ENCODE results near the gene NMRK2. TPM values are rescaled to one million over a fixed set of nuclear protein-coding genes. Genes with fewer than 3 reads are reported as not detected.

The NMRK2 gene
- polyA plus RNA-seq, 3 donors: not detected

GRCh38 chr19:3983936-3984583 is 51.2 kb downstream of the NMRK2 start:
- H3K9me3 ChIP-seq (replicated peaks in 1 of 2; ENCODE audit: control insufficient read depth in 1 of 2, insufficient read depth in 1 of 2, low read length in 2 of 2): no peaks in the 10 kb centered on the region
- H3K4me1 ChIP-seq (ENCODE audit: control insufficient read depth in 1 of 2, insufficient read depth in 2 of 2, low read length in 2 of 2): peaks cover 35 to 44% of the 10 kb centered on the region in 2 donors
- intact Hi-C loops (cut with micrococcal nuclease): loop anchor here in 1 of 2 donors (2.0 kb wide), 1 partner anchor 13 kb away; the partner anchor contains the start of gene DAPK3
- H3K36me3 Mint-ChIP-seq: peaks cover 49 to 53% of the 10 kb centered on the region in 2 donors
- TF ChIP-seq CTCF (IDR thresholded peaks at IDR 0.05): no peak
- no peak overlapping the region for H2AFZ ChIP-seq (ENCODE audit: insufficient read depth, low read depth, low read length, poor library complexity, severe bottlenecking)
- peak overlapping the region; percentile 92 for H3K9ac ChIP-seq (ENCODE audit: insufficient read depth, low read length, poor library complexity, severe bottlenecking)
- peaks cover 63% of the 10 kb centered on the region for H3K79me2 ChIP-seq (ENCODE audit: insufficient read depth, low read length)
- no peaks in the 10 kb centered on the region for H3K27me3 Mint-ChIP-seq (ENCODE audit: low read depth in 3 of 3)
- WGBS (ENCODE audit: insufficient coverage): 45% methylated on average over 24 of the region's 30 CpGs
- H3K36me3 ChIP-seq (replicated peaks in 1 of 2; ENCODE audit: control insufficient read depth in 1 of 2, insufficient read depth in 2 of 2, low read length in 2 of 2): peaks cover 52 to 53% of the 10 kb centered on the region in 2 donors
- peaks cover 74% of the 10 kb centered on the region for H4K20me1 ChIP-seq (ENCODE audit: insufficient read depth, low read length)
- H3K9me3 Mint-ChIP-seq: peaks cover 0 to 2% (median 0%) of the 10 kb centered on the region in 7 donors
- peak overlapping the region; percentile 84 for H3K4me2 ChIP-seq (replicated peaks; ENCODE audit: extremely low read depth, low read length, poor library complexity, severe bottlenecking)
- peak; percentile 12 to 53 (median 41) for DNase-seq
- peak overlapping the region; percentile 96 to 97 for H3K4me3 Mint-ChIP-seq
- no peaks in the 10 kb centered on the region for H3K27me3 ChIP-seq (ENCODE audit: control insufficient read depth in 2 of 2, insufficient read depth in 2 of 2, low read length in 2 of 2)
- H3K4me1 Mint-ChIP-seq: peaks cover 39% of the 10 kb centered on the region
- peak overlapping the region; percentile 76 to 97 (median 93) for H3K4me3 ChIP-seq (replicated peaks in 1 of 3; ENCODE audit: low read depth in 2 of 3, low read length in 3 of 3)
- H3K27ac Mint-ChIP-seq: peak overlapping the region; percentile 93 to 99 (median 96)
- peak overlapping the region; percentile 29 to 93 for H3K27ac ChIP-seq (ENCODE audit: low read depth in 1 of 2, low read length in 2 of 2)

GRCh38 chr19:3984584-3984907 is 51.7 kb downstream of the NMRK2 start:
- H3K27me3 ChIP-seq (ENCODE audit: control insufficient read depth in 2 of 2, insufficient read depth in 2 of 2, low read length in 2 of 2): no peaks in the 10 kb centered on the region
- DNase-seq: peak in 1 of 3 donors; percentile 22
- peak overlapping the region; percentile 76 to 97 (median 93) for H3K4me3 ChIP-seq (replicated peaks in 1 of 3; ENCODE audit: low read depth in 2 of 3, low read length in 3 of 3)
- H3K4me1 ChIP-seq (ENCODE audit: control insufficient read depth in 1 of 2, insufficient read depth in 2 of 2, low read length in 2 of 2): peaks cover 35 to 44% of the 10 kb centered on the region in 2 donors
- peaks cover 0 to 2% (median 0%) of the 10 kb centered on the region in 7 donors for H3K9me3 Mint-ChIP-seq
- H3K4me2 ChIP-seq (replicated peaks; ENCODE audit: extremely low read depth, low read length, poor library complexity, severe bottlenecking): peak overlapping the region; percentile 84
- peak overlapping the region; percentile 96 to 97 for H3K4me3 Mint-ChIP-seq
- H3K27me3 Mint-ChIP-seq (ENCODE audit: low read depth in 3 of 3): peaks cover 0 to 3% (median 0%) of the 10 kb centered on the region in 3 donors
- peaks cover 69% of the 10 kb centered on the region for H4K20me1 ChIP-seq (ENCODE audit: insufficient read depth, low read length)
- H3K79me2 ChIP-seq (ENCODE audit: insufficient read depth, low read length): peaks cover 59% of the 10 kb centered on the region
- TF ChIP-seq CTCF (IDR thresholded peaks at IDR 0.05): no peak
- intact Hi-C loops (cut with micrococcal nuclease): loop anchor here in 1 of 2 donors (2.0 kb wide), 1 partner anchor 14 kb away; the partner anchor contains the start of gene DAPK3
- H3K36me3 ChIP-seq (replicated peaks in 1 of 2; ENCODE audit: control insufficient read depth in 1 of 2, insufficient read depth in 2 of 2, low read length in 2 of 2): peaks cover 47 to 48% of the 10 kb centered on the region in 2 donors
- peak overlapping the region; percentile 92 for H3K9ac ChIP-seq (ENCODE audit: insufficient read depth, low read length, poor library complexity, severe bottlenecking)
- peaks cover 44 to 48% of the 10 kb centered on the region in 2 donors for H3K36me3 Mint-ChIP-seq
- no peak overlapping the region for H2AFZ ChIP-seq (ENCODE audit: insufficient read depth, low read depth, low read length, poor library complexity, severe bottlenecking)
- H3K4me1 Mint-ChIP-seq: peaks cover 39% of the 10 kb centered on the region
- H3K27ac ChIP-seq (ENCODE audit: low read depth in 1 of 2, low read length in 2 of 2): peak overlapping the region; percentile 83 to 93
- H3K9me3 ChIP-seq (replicated peaks in 1 of 2; ENCODE audit: control insufficient read depth in 1 of 2, insufficient read depth in 1 of 2, low read length in 2 of 2): no peaks in the 10 kb centered on the region
- WGBS (ENCODE audit: insufficient coverage): 0% methylated on average over 5 of the region's 10 CpGs
- peak overlapping the region; percentile 93 to 99 (median 96) for H3K27ac Mint-ChIP-seq
